HepG2 (cell line): ENCODE measurements around the gene DSTYK. TPM values are rescaled to one million over a fixed set of nuclear protein-coding genes. Genes with fewer than 3 reads are reported as not detected.

ENCODE experiments used
- ATF3 ChIP-seq: sonication (generic); formaldehyde crosslinking; IDR thresholded peaks from 2 replicates; pipeline ENCODE4 v1.4.0; 2020; ENCODE audit warnings: missing genetic modification reagents
- MED1 ChIP-seq: sonication (generic); formaldehyde crosslinking; IDR thresholded peaks from 2 replicates; pipeline ENCODE4 v1.4.0; 2020; ENCODE audit warnings: missing genetic modification reagents
- PHF8 ChIP-seq: sonication (generic); formaldehyde crosslinking; IDR thresholded peaks from 2 replicates; pipeline ENCODE4 v1.5.0; 2020; ENCODE audit warnings: missing genetic modification reagents
- PPARG ChIP-seq: conservative IDR thresholded peaks from 2 replicates; pipeline ENCODE4 v1.6.1; 2016; ENCODE audit warnings: missing biosample characterization, missing genetic modification reagents
- RXRB ChIP-seq: IDR thresholded peaks from 2 replicates; pipeline ENCODE4 v1.6.1; 2016; ENCODE audit warnings: borderline replicate concordance, missing genetic modification reagents, missing compliant biosample characterization
- SP5 ChIP-seq: IDR thresholded peaks from 2 replicates; pipeline ENCODE4 v1.6.1; 2016; ENCODE audit warnings: low read depth, borderline replicate concordance
- TCF7 ChIP-seq: sonication (generic); IDR thresholded peaks from 2 replicates; pipeline ENCODE4 v1.6.1; 2016; ENCODE audit warnings: antibody characterized with exemption, low read depth
- TFAP4 ChIP-seq: sonication (generic); IDR thresholded peaks from 2 replicates; pipeline ENCODE4 v1.6.1; 2016; ENCODE audit warnings: low read depth, borderline replicate concordance
- ZBTB34 ChIP-seq: sonication (generic); formaldehyde crosslinking; IDR thresholded peaks from 2 replicates; pipeline ENCODE4 v1.8.0; 2022; ENCODE audit warnings: mild to moderate bottlenecking, missing genetic modification reagents
- ZGPAT ChIP-seq: IDR thresholded peaks from 2 replicates; pipeline ENCODE4 v1.6.1; 2016; ENCODE audit warnings: mild to moderate bottlenecking
- ZNF263 ChIP-seq: sonication (generic); formaldehyde crosslinking; IDR thresholded peaks from 2 replicates; pipeline ENCODE4 v1.4.0; 2020; ENCODE audit warnings: missing genetic modification reagents
- ZNF30 ChIP-seq: sonication (generic); formaldehyde crosslinking; IDR thresholded peaks from 2 replicates; pipeline ENCODE4 v1.5.0; 2020; ENCODE audit warnings: mild to moderate bottlenecking, missing genetic modification reagents
- ZNF577 ChIP-seq: sonication (generic); formaldehyde crosslinking; IDR thresholded peaks from 2 replicates; pipeline ENCODE4 v1.4.0; 2020; ENCODE audit warnings: mild to moderate bottlenecking, low read depth, missing genetic modification reagents, borderline replicate concordance
- ZNF768 ChIP-seq: sonication (generic); formaldehyde crosslinking; IDR thresholded peaks from 2 replicates; pipeline ENCODE4 v1.4.0; 2020; ENCODE audit warnings: missing genetic modification reagents
- polyA plus RNA-seq, 8 experiments: library from polyadenylated mRNA; depleted of rRNA in 3 of 8; stranded (reverse) in 7 of 8; unstranded in 1 of 8; fragments of >200 nt; fragmentation: Illumina TruSeq in 4 of 8; extraction: Trizol in 4 of 8; gene quantifications; 2 replicates each; pipeline versions ENCODE4 v1.2.1 to v1.2.3, GENCODE V29; 2011 to 2016; ENCODE audit warnings: low read depth in 4 of 8, missing spikeins in 1 of 8, mixed read lengths in 1 of 8; ENCODE audit not compliant: insufficient read depth in 1 of 8
- total RNA-seq, 5 experiments: library from RNA; depleted of rRNA; stranded (reverse); fragments of >200 nt; fragmentation: Illumina TruSeq; extraction: Trizol; gene quantifications; 2 replicates each; pipeline ENCODE4 v1.2.3, GENCODE V29; 2016; ENCODE audit warnings: low read depth in 1 of 5
- TF ChIP-seq, protein P1 (sequence below): sonication (generic); formaldehyde crosslinking; IDR thresholded peaks from 2 replicates; pipeline ENCODE4 v1.4.0; 2020; ENCODE audit warnings: mild to moderate bottlenecking, missing genetic modification reagents
- TF ChIP-seq, protein P2 (sequence below): sonication (generic); formaldehyde crosslinking; IDR thresholded peaks from 2 replicates; pipeline ENCODE4 v1.5.0; 2020; ENCODE audit warnings: missing genetic modification reagents
- TF ChIP-seq, protein P3 (sequence below): IDR thresholded peaks from 2 replicates; pipeline ENCODE4 v1.6.1; 2012; ENCODE audit warnings: low read depth, low read length, improper control_type of control experiment
- TF ChIP-seq, protein P4 (sequence below): sonication (generic); formaldehyde crosslinking; IDR thresholded peaks from 2 replicates; pipeline ENCODE4 v1.5.1; 2020; ENCODE audit warnings: missing genetic modification reagents, mild to moderate bottlenecking, borderline replicate concordance

DSTYK gene
- total and polyA plus RNA-seq, 2 of the 13 experiments (the other 11 are each of a cell fraction or from before 2014, with no cell fraction given) = 2.6 to 4.8 TPM

GRCh38 chr1:205211169-205211838, at the start of gene DSTYK (continued):
- TF ChIP-seq ZBTB34 (CRISPR knock-in tag) (0 out of 2 replicates have a peak, but pooled peaks have one; percentile 31), ATF3 (0 out of 2 replicates have a peak, but pooled peaks have one; percentile 21), PHF8 (CRISPR knock-in tag) (peak; percentile 95), ZNF768 (peak; percentile 79), PPARG (CRISPR knock-in tag) (0 out of 2 replicates have a peak, but pooled peaks have one; percentile 40), TFAP4 (0 out of 2 replicates have a peak, but pooled peaks have one; percentile 4), TCF7 (no peak), ZGPAT (CRISPR knock-in tag) (peak; percentile 98), ZNF577 (no peak), MED1 (CRISPR knock-in tag) (peak; percentile 84), RXRB (CRISPR knock-in tag) (peak; percentile 75; the same call in 1 of the 2 replicates), SP5 (CRISPR knock-in tag) (peak; percentile 22; the same call in 1 of the 2 replicates), ZNF30 (CRISPR knock-in tag) (0 out of 2 replicates have a peak, but pooled peaks have one; percentile 5), ZNF263 (CRISPR knock-in tag) (peak; percentile 97)
- TF ChIP-seq, protein P1, sequence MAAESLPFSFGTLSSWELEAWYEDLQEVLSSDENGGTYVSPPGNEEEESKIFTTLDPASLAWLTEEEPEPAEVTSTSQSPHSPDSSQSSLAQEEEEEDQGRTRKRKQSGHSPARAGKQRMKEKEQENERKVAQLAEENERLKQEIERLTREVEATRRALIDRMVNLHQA = no peak
- TF ChIP-seq, protein P2, sequence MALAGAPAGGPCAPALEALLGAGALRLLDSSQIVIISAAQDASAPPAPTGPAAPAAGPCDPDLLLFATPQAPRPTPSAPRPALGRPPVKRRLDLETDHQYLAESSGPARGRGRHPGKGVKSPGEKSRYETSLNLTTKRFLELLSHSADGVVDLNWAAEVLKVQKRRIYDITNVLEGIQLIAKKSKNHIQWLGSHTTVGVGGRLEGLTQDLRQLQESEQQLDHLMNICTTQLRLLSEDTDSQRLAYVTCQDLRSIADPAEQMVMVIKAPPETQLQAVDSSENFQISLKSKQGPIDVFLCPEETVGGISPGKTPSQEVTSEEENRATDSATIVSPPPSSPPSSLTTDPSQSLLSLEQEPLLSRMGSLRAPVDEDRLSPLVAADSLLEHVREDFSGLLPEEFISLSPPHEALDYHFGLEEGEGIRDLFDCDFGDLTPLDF (CRISPR knock-in tag) = 0 out of 2 replicates have a peak, but pooled peaks have one; percentile 23
- TF ChIP-seq, protein P3, sequence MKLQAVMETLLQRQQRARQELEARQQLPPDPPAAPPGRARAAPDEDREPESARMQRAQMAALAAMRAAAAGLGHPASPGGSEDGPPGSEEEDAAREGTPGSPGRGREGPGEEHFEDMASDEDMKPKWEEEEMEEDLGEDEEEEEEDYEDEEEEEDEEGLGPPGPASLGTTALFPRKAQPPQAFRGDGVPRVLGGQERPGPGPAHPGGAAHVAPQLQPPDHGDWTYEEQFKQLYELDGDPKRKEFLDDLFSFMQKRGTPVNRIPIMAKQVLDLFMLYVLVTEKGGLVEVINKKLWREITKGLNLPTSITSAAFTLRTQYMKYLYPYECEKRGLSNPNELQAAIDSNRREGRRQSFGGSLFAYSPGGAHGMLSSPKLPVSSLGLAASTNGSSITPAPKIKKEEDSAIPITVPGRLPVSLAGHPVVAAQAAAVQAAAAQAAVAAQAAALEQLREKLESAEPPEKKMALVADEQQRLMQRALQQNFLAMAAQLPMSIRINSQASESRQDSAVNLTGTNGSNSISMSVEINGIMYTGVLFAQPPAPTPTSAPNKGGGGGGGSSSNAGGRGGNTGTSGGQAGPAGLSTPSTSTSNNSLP = 0 out of 2 replicates have a peak, but pooled peaks have one; percentile 22
- TF ChIP-seq, protein P4, sequence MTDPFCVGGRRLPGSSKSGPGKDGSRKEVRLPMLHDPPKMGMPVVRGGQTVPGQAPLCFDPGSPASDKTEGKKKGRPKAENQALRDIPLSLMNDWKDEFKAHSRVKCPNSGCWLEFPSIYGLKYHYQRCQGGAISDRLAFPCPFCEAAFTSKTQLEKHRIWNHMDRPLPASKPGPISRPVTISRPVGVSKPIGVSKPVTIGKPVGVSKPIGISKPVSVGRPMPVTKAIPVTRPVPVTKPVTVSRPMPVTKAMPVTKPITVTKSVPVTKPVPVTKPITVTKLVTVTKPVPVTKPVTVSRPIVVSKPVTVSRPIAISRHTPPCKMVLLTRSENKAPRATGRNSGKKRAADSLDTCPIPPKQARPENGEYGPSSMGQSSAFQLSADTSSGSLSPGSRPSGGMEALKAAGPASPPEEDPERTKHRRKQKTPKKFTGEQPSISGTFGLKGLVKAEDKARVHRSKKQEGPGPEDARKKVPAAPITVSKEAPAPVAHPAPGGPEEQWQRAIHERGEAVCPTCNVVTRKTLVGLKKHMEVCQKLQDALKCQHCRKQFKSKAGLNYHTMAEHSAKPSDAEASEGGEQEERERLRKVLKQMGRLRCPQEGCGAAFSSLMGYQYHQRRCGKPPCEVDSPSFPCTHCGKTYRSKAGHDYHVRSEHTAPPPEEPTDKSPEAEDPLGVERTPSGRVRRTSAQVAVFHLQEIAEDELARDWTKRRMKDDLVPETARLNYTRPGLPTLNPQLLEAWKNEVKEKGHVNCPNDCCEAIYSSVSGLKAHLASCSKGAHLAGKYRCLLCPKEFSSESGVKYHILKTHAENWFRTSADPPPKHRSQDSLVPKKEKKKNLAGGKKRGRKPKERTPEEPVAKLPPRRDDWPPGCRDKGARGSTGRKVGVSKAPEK = peak; percentile 26; the same call in 1 of the 2 replicates
